NOMO-1 treated with DMSO at 0.1 percent for 48 hours (cell line): Measurements from ENCODE around the gene XRCC4.

ENCODE experiments used
- DNase-seq: peaks from one replicate; lab custom pipeline; 2025; ENCODE audit not compliant: unreplicated experiment; lab: John Stamatoyannopoulos, UW

XRCC4 gene

GRCh38 chr5:83377131-83377865 is 300.0 kb downstream of the XRCC4 start:
- peak; percentile 92 for DNase-seq

GRCh38 chr5:83378624-83379289 is 301.4 kb downstream of the XRCC4 start:
- DNase-seq: no peak

- no peak for DNase-seq
Observed at GRCh38 chr5:83385812-83386211, 308.5 kb downstream of the XRCC4 start.

GRCh38 chr5:83387041-83387440 is 309.7 kb downstream of the XRCC4 start:
- no peak for DNase-seq

GRCh38 chr5:83388608-83389007 is 311.3 kb downstream of the XRCC4 start:
- DNase-seq: no peak

GRCh38 chr5:83392766-83393503 is 315.6 kb downstream of the XRCC4 start:
- no peak for DNase-seq

- DNase-seq: no peak
Observed at GRCh38 chr5:83393504-83393866, 316.1 kb downstream of the XRCC4 start.

- no peak for DNase-seq
Observed at GRCh38 chr5:83394190-83394589, 316.8 kb downstream of the XRCC4 start.

- no peak for DNase-seq
Observed at GRCh38 chr5:83396662-83397061, 319.3 kb downstream of the XRCC4 start.

- DNase-seq: no peak
Observed at GRCh38 chr5:83397658-83398057, 320.3 kb downstream of the XRCC4 start.

- DNase-seq: no peak
Observed at GRCh38 chr5:83400241-83400640, 322.9 kb downstream of the XRCC4 start.

GRCh38 chr5:83400701-83401100 is 323.4 kb downstream of the XRCC4 start:
- DNase-seq: no peak

GRCh38 chr5:83401122-83401731 is 323.9 kb downstream of the XRCC4 start:
- DNase-seq: peak; percentile 88

- DNase-seq: peak; percentile 66
Observed at GRCh38 chr5:83401775-83402174, 324.4 kb downstream of the XRCC4 start.
